T-helper 1 cell treated with Interleukin-12 subunit alpha and Interleukin-12 subunit beta and Interleukin-4 antibody, amounts not matched to agents 30 μg/mL and 1 μg/mL, for 36 hours (primary cell): Measurements from ENCODE around the gene NCBP2L.
"Not testable (repeated sequence)": the region's sequence is repeated elsewhere in the genome, so short reads cannot be mapped to it uniquely, and the experiment has no call there.

Experiments used
- H3K27ac Mint-ChIP-seq: one replicate; pipeline ENCODE4 v1.8.0; 2021; ENCODE audit warnings: mild to moderate bottlenecking, mixed read lengths
- H3K27me3 Mint-ChIP-seq: one replicate; pipeline ENCODE4 v1.8.0; 2021; ENCODE audit warnings: low read depth, mixed read lengths
- H3K36me3 Mint-ChIP-seq: one replicate; pipeline ENCODE4 v1.8.0; 2021; ENCODE audit warnings: low read depth, mixed read lengths
- H3K4me1 Mint-ChIP-seq: one replicate; pipeline ENCODE4 v1.8.0; 2021; ENCODE audit warnings: low read depth, mixed read lengths
- H3K4me3 Mint-ChIP-seq: one replicate; pipeline ENCODE4 v1.8.0; 2021; ENCODE audit warnings: mild to moderate bottlenecking, moderate library complexity, mixed read lengths
- H3K9me3 Mint-ChIP-seq: one replicate; pipeline ENCODE4 v1.8.0; 2021; ENCODE audit warnings: mixed read lengths

Gene NCBP2L

DNA sequence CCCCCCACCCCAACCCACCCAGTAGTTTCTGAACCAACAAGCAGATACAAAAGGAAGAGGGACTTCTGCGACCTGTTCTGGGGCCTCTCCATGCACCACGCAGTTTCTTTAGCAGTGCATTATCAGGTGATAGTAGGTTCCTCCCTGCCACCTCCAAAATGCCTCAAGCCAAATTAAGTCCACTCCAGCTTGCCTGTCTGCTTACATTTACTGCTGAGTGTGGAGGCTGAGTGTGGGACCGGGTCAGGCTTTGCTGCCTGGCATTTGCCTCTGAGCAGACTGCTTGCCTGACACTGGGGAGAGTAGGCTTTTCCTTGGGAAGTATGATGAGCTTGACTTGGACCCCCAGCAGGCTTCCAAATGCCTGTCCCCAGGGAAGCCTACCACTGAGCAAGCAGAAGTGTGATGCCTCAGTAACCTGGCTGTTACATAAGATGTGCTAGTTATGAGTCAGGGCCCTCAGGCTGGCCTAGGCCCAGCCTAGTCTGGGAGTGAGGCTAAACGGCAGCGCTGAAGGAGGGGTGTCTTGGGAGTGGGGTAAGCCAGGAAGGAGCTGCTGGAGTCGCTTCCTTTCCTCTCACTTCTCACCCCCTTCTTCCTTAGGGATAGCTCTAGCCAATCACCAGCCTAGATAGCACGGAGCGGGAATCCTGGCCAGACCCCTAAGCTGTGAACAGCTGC lies 10.9 kb upstream of the NCBP2L start:
- Mint-ChIP-seq H3K27me3 (no peaks in the 10 kb centered on the region), H3K4me1 (no peaks in the 10 kb centered on the region), H3K27ac (no peak overlapping the region), H3K4me3 (no peak overlapping the region), H3K9me3 (no peaks in the 10 kb centered on the region), H3K36me3 (no peaks in the 10 kb centered on the region)

GRCh38 chrX:107768051-107768450 lies 9.5 kb upstream of the NCBP2L start:
- H3K36me3 Mint-ChIP-seq = no peaks in the 10 kb centered on the region
- no peak overlapping the region for H3K4me3 Mint-ChIP-seq
- no peaks in the 10 kb centered on the region for H3K9me3 Mint-ChIP-seq
- H3K27ac Mint-ChIP-seq = no peak overlapping the region
- H3K27me3 Mint-ChIP-seq = no peaks in the 10 kb centered on the region
- no peaks in the 10 kb centered on the region for H3K4me1 Mint-ChIP-seq

DNA sequence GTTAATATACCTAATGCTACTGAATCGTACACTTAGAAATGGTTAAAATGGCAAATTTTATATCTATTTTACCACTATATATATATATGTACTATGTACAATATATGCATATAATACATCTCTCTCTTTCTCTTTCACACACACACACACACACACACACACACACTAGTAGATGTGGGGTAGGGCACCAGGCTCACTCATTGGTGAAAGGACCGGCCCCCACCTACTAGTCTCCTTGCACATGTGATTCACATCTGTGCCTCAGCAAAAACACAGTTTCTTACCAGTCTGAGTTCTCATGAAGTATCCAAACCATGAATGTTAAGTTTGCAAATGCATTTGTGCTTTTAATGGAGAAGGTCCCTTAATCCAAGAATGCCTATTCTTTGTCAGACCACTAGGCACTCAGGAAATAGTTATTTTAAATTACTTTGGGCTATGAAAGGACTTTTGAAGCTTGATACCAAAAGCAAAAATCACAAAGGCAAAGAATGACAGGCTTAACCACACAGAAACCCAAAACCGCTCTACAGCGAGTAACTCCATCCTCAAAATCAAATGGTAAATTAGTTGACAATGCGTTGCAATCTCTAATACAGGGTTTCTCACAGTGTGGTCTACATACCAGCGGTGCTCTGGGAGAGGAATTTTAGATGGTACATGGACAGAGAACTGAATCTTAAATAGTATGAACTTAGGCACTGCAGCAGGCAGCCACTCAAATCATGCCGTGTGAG lies 7.8 kb upstream of the NCBP2L start:
- Mint-ChIP-seq H3K27me3 (peaks cover 11% of the 10 kb centered on the region), H3K9me3 (no peaks in the 10 kb centered on the region), H3K4me1 (no peaks in the 10 kb centered on the region), H3K36me3 (no peaks in the 10 kb centered on the region), H3K27ac (no peak overlapping the region), H3K4me3 (no peak overlapping the region)

- Mint-ChIP-seq H3K27ac (no peak overlapping the region), H3K4me1 (peaks cover 12% of the 10 kb centered on the region), H3K36me3 (no peaks in the 10 kb centered on the region), H3K27me3 (peaks cover 16% of the 10 kb centered on the region), H3K4me3 (no peak overlapping the region), H3K9me3 (no peaks in the 10 kb centered on the region)
These were observed 4.3 kb upstream of the NCBP2L start for GRCh38 chrX:107773206-107773605.

DNA sequence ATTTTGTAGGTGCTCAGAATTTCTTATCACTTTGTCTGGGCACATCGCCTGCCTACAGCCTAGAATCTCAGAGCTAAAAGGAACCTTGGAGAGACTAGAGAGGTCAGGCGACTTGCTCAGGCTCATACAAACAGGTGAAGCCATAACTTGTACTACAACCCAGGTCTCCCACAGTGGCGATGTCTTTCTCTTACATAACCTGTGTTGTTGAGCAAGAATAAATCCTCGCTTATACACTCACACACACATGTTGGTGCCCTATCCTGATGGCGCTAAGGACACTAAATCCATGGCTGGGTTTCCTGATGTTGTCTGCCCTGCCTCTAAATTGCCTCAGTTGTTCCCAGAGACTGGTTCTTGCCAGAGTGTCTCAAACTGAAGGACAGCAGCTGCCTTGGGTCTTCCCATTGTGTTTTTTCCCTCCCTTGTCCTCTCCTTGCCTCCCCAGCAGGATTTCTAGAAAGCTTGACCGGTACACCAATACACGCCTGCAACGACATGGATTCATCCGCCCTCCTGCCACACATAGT lies 3.6 kb upstream of the NCBP2L start:
- H3K27me3 Mint-ChIP-seq = peaks cover 16% of the 10 kb centered on the region
- H3K36me3 Mint-ChIP-seq = no peaks in the 10 kb centered on the region
- no peak overlapping the region for H3K4me3 Mint-ChIP-seq
- H3K4me1 Mint-ChIP-seq = peaks cover 12% of the 10 kb centered on the region
- no peak overlapping the region for H3K27ac Mint-ChIP-seq
- H3K9me3 Mint-ChIP-seq = no peaks in the 10 kb centered on the region

- peaks cover 16% of the 10 kb centered on the region for H3K27me3 Mint-ChIP-seq
- H3K9me3 Mint-ChIP-seq = no peaks in the 10 kb centered on the region
- H3K4me3 Mint-ChIP-seq = peak overlapping the region; percentile 40
- no peak overlapping the region for H3K27ac Mint-ChIP-seq
- no peaks in the 10 kb centered on the region for H3K36me3 Mint-ChIP-seq
- H3K4me1 Mint-ChIP-seq = peaks cover 12% of the 10 kb centered on the region
These were observed 2.4 kb upstream of the NCBP2L start for GRCh38 chrX:107775000-107775733.

- Mint-ChIP-seq H3K4me3 (peak within 1 kb of the TSS; percentile 83), H3K9me3 (no peaks in the 10 kb centered on the region), H3K27ac (peak within 1 kb of the TSS; percentile 57), H3K27me3 (peaks cover 16% of the 10 kb centered on the region), H3K4me1 (peaks cover 12% of the 10 kb centered on the region), H3K36me3 (no peaks in the 10 kb centered on the region)
These were observed 1.6 kb upstream of the NCBP2L start, which contains the start of gene TSC22D3 for GRCh38 chrX:107775734-107776511. TSC22D3 (minus strand) TSS chrX:107775787; CDS start chrX:107775419, 368 bp downstream.

DNA sequence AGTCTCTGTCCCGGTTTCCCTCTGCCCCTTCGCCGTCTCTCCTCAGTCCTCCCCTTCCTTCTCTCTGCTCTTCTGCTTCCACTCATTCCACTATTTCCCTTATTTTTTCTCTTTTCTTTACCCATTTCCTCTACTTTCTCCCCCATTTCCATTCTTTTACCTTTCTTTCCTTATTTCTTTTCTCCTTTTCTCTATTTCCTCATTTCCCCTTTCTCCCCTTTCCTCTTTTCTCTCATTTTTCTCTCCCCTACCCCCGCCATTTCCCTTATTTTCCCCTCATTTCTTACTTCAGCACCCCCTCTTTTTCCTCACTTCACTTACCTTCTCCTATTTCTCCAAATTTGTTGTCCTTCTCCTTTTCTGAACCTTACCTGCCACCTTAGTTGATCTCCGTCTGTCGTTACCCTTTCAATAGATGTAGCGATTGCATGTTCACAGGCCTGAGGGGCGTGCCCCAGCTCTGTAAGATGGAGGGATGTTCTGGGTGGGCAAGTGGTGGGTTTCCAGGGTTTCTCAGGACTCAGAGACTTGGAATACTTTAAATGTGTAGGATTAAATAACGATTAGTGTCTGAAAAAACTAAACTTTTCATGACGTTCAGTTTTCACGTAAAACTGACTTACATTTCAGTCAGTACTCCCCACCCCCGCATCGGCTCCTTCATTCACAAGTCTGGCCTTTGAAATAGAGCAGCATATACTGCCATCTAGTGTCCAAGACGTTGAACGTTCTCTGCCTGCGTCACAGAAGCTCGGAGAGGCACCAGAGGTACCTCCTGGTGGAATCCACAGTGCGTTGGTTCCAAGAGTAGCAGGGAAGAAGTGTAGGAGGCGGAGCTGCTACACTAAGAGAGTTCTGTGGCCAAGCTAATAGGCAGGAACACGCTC lies 641 bp upstream of the NCBP2L start:
- Mint-ChIP-seq H3K36me3 (no peaks in the 10 kb centered on the region), H3K9me3 (no peaks in the 10 kb centered on the region), H3K27ac (peak overlapping the region; percentile 57), H3K4me3 (peak overlapping the region; percentile 83), H3K4me1 (peaks cover 12% of the 10 kb centered on the region), H3K27me3 (peaks cover 16% of the 10 kb centered on the region)

DNA sequence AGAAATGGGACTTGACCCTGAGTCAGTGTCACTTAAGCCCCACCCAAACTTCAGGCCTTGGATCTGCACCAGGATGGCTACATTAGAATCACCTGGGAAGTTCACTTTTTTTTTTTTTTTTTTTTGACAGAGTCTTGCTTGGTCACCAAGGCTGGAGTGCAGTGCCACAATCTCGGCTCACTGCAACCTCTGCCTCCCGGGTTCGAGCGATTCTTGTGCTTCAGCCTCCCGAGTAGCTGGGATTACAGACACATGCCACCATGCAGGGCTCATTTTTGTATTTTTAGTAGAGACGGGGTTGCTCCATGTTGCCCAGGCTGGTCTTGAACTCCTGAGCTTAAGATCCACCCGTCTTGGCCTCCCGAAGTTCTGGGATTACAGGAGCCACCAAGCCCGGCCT lies 3.0 kb downstream of the NCBP2L start:
- Mint-ChIP-seq H3K27ac (no peak overlapping the region), H3K36me3 (no peaks in the 10 kb centered on the region), H3K27me3 (peaks cover 9% of the 10 kb centered on the region), H3K9me3 (no peaks in the 10 kb centered on the region), H3K4me3 (no peak overlapping the region), H3K4me1 (peaks cover 12% of the 10 kb centered on the region)

GRCh38 chrX:107787827-107788226 lies 10.3 kb downstream of the NCBP2L start:
- Mint-ChIP-seq H3K27me3 (peaks cover 12% of the 10 kb centered on the region), H3K4me1 (no peaks in the 10 kb centered on the region), H3K27ac (no peak overlapping the region), H3K9me3 (no peaks in the 10 kb centered on the region), H3K36me3 (no peaks in the 10 kb centered on the region), H3K4me3 (no peak overlapping the region)

DNA sequence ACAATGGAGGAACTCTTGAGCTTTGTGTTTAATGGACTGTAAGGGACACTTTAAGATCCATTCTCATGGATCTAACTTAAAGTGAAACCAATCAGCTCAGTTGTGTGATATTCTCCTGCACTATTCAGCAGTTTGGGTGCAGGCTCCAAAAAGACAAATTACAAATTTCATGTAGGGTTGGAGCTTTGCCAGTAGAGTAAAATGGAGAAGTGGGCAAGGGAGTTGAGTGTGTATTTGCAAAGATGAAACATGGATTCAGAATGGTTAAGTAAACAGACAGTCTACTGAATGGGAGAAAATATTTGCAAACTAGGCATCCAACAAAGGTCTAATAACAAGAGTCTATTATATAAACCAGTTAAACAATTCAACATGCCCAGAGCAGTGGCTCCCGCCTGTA lies 26.9 kb downstream of the NCBP2L start:
- peaks cover 8% of the 10 kb centered on the region for H3K27me3 Mint-ChIP-seq
- no peak overlapping the region for H3K4me3 Mint-ChIP-seq
- no peaks in the 10 kb centered on the region for H3K4me1 Mint-ChIP-seq
- H3K36me3 Mint-ChIP-seq = no peaks in the 10 kb centered on the region
- H3K9me3 Mint-ChIP-seq = no peaks in the 10 kb centered on the region
- no peak overlapping the region for H3K27ac Mint-ChIP-seq

GRCh38 chrX:107805179-107805578 lies 27.6 kb downstream of the NCBP2L start:
- Mint-ChIP-seq H3K27ac (no peak overlapping the region), H3K9me3 (no peaks in the 10 kb centered on the region), H3K4me3 (no peak overlapping the region), H3K27me3 (peaks cover 4% of the 10 kb centered on the region), H3K4me1 (no peaks in the 10 kb centered on the region), H3K36me3 (no peaks in the 10 kb centered on the region)

DNA sequence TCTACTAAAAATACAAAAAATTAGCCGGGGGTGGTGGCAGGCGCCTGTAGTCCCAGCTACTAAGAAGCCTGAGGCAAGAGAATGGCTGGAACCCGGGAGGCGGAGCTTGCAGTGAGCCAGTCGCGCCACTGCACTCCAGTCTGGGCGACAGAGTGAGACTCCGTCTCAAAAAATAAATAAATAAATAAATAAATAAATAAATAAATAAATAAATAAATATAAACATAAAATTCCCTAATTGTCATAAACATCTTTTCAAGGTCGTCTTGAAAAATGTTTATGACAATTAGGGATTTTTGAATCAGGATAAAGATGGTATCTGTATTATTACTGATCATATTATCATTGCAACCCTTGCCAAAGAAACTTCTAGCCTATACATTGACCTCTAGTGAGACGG lies 32.5 kb downstream of the NCBP2L start:
- H3K27me3 Mint-ChIP-seq, H3K4me1 Mint-ChIP-seq, H3K4me3 Mint-ChIP-seq, H3K9me3 Mint-ChIP-seq, H3K36me3 Mint-ChIP-seq, H3K27ac Mint-ChIP-seq: not testable (repeated sequence)
